ENCODE measurements around the gene COL5A1. TPM values are rescaled to one million over a fixed set of nuclear protein-coding genes. Genes with fewer than 3 reads are reported as not detected.

COL5A1 gene
- total RNA-seq, 4 donors from 2014 or later: 4.0 to 12.8 (median 6.3) TPM

GRCh38 chr9:134851020-134851419, 209.4 kb downstream of the COL5A1 start:
- WGBS, 2 donors: 53 to 83% methylated on average over 2 to 4 of the region's 12 CpGs
- H3K4me1 ChIP-seq: no peaks in the 10 kb centered on the region
- peaks cover 0 to 23% (median 0%) of the 10 kb centered on the region in 4 donors for H3K27me3 ChIP-seq
- H3K27ac ChIP-seq: no peak overlapping the region
- DNase-seq: no peak
- intact Hi-C loops (cut with DNase I): no loop called here
- peaks cover 0 to 13% (median 10%) of the 10 kb centered on the region in 3 donors for H3K9me3 ChIP-seq
- H3K36me3 ChIP-seq: no peaks in the 10 kb centered on the region
- H3K4me3 ChIP-seq: no peak overlapping the region
- TF ChIP-seq POLR2A (IDR thresholded peaks at IDR 0.05) (no peak), CTCF (IDR thresholded peaks at IDR 0.05) (no peak)

GRCh38 chr9:134852906-134853654, 211.5 kb downstream of the COL5A1 start:
- H3K27ac ChIP-seq: no peak overlapping the region
- no peak for TF ChIP-seq CTCF (IDR thresholded peaks at IDR 0.05)
- TF ChIP-seq POLR2A (IDR thresholded peaks at IDR 0.05): no peak
- DNase-seq: no peak
- H3K9me3 ChIP-seq: peaks cover 0 to 13% (median 10%) of the 10 kb centered on the region in 3 donors
- H3K4me1 ChIP-seq: no peaks in the 10 kb centered on the region
- no peaks in the 10 kb centered on the region for H3K36me3 ChIP-seq
- H3K27me3 ChIP-seq: peaks cover 0 to 40% (median 0%) of the 10 kb centered on the region in 4 donors
- no peak overlapping the region for H3K4me3 ChIP-seq
- intact Hi-C loops (cut with DNase I): no loop called here
- WGBS, 2 donors: 40 to 61% methylated on average over 2 to 4 of the region's 6 CpGs

GRCh38 chr9:134853893-134854292, 212.3 kb downstream of the COL5A1 start:
- Histone ChIP-seq H3K36me3 (no peaks in the 10 kb centered on the region), H3K27ac (no peak overlapping the region), H3K4me3 (no peak overlapping the region), H3K4me1 (peaks cover 0 to 7% (median 0%) of the 10 kb centered on the region in 3 donors), H3K9me3 (peaks cover 0 to 10% (median 8%) of the 10 kb centered on the region in 3 donors), H3K27me3 (peaks cover 0 to 41% (median 0%) of the 10 kb centered on the region in 4 donors)
- intact Hi-C loops (cut with DNase I): no loop called here
- DNase-seq: no peak
- WGBS, 2 donors: 84 to 100% methylated on average over 2 to 5 of the region's 6 CpGs
- TF ChIP-seq POLR2A (IDR thresholded peaks at IDR 0.05) (no peak), CTCF (IDR thresholded peaks at IDR 0.05) (no peak)

- Histone ChIP-seq H3K27ac (no peak overlapping the region), H3K27me3 (peaks cover 0 to 41% (median 0%) of the 10 kb centered on the region in 4 donors), H3K4me3 (no peak overlapping the region), H3K36me3 (no peaks in the 10 kb centered on the region), H3K9me3 (peaks cover 0 to 10% (median 8%) of the 10 kb centered on the region in 3 donors), H3K4me1 (peaks cover 0 to 7% (median 0%) of the 10 kb centered on the region in 3 donors)
- no peak for DNase-seq
- WGBS, 2 donors: 86 to 93% methylated on average over 3 to 9 of the region's 11 CpGs
- TF ChIP-seq POLR2A (IDR thresholded peaks at IDR 0.05) (no peak), CTCF (IDR thresholded peaks at IDR 0.05) (no peak)
- intact Hi-C loops (cut with DNase I): no loop called here
Observed at GRCh38 chr9:134854541-134854981, 213.0 kb downstream of the COL5A1 start.

GRCh38 chr9:134855231-134855899, 213.8 kb downstream of the COL5A1 start:
- Histone ChIP-seq H3K27ac (no peak overlapping the region), H3K9me3 (peaks cover 0 to 7% (median 7%) of the 10 kb centered on the region in 3 donors), H3K27me3 (peaks cover 0 to 41% (median 0%) of the 10 kb centered on the region in 4 donors), H3K36me3 (no peaks in the 10 kb centered on the region), H3K4me1 (peaks cover 0 to 7% (median 0%) of the 10 kb centered on the region in 3 donors), H3K4me3 (no peak overlapping the region)
- intact Hi-C loops (cut with DNase I): no loop called here
- no peak for TF ChIP-seq CTCF (IDR thresholded peaks at IDR 0.05)
- TF ChIP-seq POLR2A (IDR thresholded peaks at IDR 0.05): no peak
- no peak for DNase-seq
- WGBS, 2 donors: 55 to 56% methylated on average over 7 to 8 of the region's 18 CpGs

Data from esophagus squamous epithelium (tissue), 5 donors.